Right lobe of liver (tissue), 6 donors: ENCODE data around the gene SLC38A3. TPM values are rescaled to one million over a fixed set of nuclear protein-coding genes. Genes with fewer than 3 reads are reported as not detected.

ENCODE experiments used
- ATAC-seq, 4 donors: fragments of 200-7000 bp; cut with Tn5 transposase; one replicate each; pipeline ENCODE4 v1.9.1; 2020; ENCODE audit warnings: mild to moderate bottlenecking in 4 of 4, moderate library complexity in 4 of 4
- DNase-seq, 3 donors: peaks; one replicate each; pipeline ENCODE4 v3.0.0-alpha.2; 2020
- H3K27ac ChIP-seq, 3 donors: fragments of 200-600 bp; one replicate each; pipeline ENCODE4 v1.8.0; 2022
- H3K27me3 ChIP-seq, 2 donors: fragments of 200-600 bp; one replicate each; pipeline ENCODE4 v1.8.0; 2022
- H3K36me3 ChIP-seq, 4 donors: fragments of 200-600 bp; sonication (generic) in 1 of 4; one replicate each; pipeline versions ENCODE4 v1.5.1 to v1.8.0; 2017 to 2022; ENCODE audit warnings: control low read depth in 1 of 4
- H3K4me1 ChIP-seq, 4 donors: fragments of 200-600 bp; sonication (generic) in 1 of 4; one replicate each; pipeline versions ENCODE4 v1.5.1 to v1.8.0; 2017 to 2022; ENCODE audit warnings: control low read depth in 1 of 4
- H3K4me3 ChIP-seq, 3 donors: fragments of 200-600 bp; one replicate each; pipeline ENCODE4 v1.8.0; 2022
- H3K9me3 ChIP-seq, 4 donors: fragments of 200-600 bp; sonication (generic) in 1 of 4; one replicate each; pipeline versions ENCODE4 v1.5.1 to v1.8.0; 2017 to 2022; ENCODE audit warnings: control low read depth in 1 of 4
- POLR2A ChIP-seq: fragments of 450-650 bp; IDR thresholded peaks from one replicate; pipeline ENCODE4 v1.6.1; 2017; ENCODE audit warnings: antibody characterized with exemption, mild to moderate bottlenecking
- WGBS: methylation state at CpG from one replicate; pipeline ENCODE4 v1.1.6; 2018; ENCODE audit warnings: low coverage, low lambda C conversion rate; ENCODE audit not compliant: insufficient coverage; ENCODE audit errors: missing lambda C conversion rate; 5-methylcytosine and 5-hydroxymethylcytosine counted together
- intact Hi-C, 2 donors: fragments of 100-400 bp; cut with DNase I; formaldehyde crosslinking; loops; one replicate each; pipeline versions ENCODE4 v1.11.2 to v1.14.1; 2022
- total RNA-seq, 6 experiments: library from RNA; depleted of rRNA in 2 of 6; stranded (reverse); fragments of >200 nt in 2 of 6; fragmentation: NEBNext Ultra II Directional in 3 of 6; extraction: Animal tissue kit (Norgen Biotek cat#: 25700) in 3 of 6; gene quantifications; one replicate each; pipeline versions ENCODE4 v1.1.0 to v1.2.4, GENCODE V29; 2016 to 2023
- TF ChIP-seq, protein P1 (sequence below), 4 donors: fragments of 200-600 bp in 3 of 4; fragments of 450-650 bp in 1 of 4; IDR thresholded peaks; one replicate each; pipeline versions ENCODE4 v1.5.1 to v1.8.0; 2016 to 2022; ENCODE audit warnings: antibody characterized with exemption in 4 of 4, mild to moderate bottlenecking in 2 of 4
- donor health status: DM: no; HTN: yes; CAD: no.
- donor health status: DM: no; HTN: no; CAD: no.
- donor health status: DM: no; HTN: no; CAD: no.
- donor health status: DM: no; HTN: yes; CAD: no.
- donor health status: DM: no; HTN: yes; CAD: no.

The SLC38A3 gene
- total RNA-seq, 6 experiments from 2014 or later: 77.7 to 311 (median 190) TPM

DNA sequence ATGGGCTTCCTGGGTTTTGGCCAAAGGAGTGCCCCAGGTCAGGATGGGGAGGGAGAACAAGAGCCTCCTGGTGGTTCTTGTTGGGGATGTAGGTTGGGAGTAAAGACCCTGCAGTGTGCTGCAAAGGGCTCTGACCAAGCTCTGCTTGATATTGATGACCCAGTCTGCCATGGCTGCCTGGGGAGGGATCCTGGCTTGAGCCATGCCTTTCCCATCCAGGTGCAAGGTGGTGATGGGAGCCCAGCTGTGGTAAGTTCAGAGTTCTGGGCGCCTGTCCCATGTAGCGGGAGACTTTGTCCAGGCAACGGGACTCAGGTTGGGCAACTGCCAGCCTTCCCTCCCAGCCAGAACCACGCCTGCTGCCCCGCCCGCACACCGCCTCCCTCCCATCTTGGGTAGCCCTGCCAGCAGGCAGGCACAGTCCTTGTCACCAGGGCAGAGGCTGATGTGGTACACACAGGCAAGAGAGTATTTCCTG lies 33.5 kb downstream of the SLC38A3 start:
- peaks cover 0 to 9% (median 0%) of the 10 kb centered on the region in 4 donors for H3K36me3 ChIP-seq
- 20% methylated on average over 1 of the region's 7 CpGs for WGBS
- H3K27me3 ChIP-seq: no peaks in the 10 kb centered on the region
- peak overlapping the region; percentile 77 to 95 (median 94) for H3K4me3 ChIP-seq
- no peaks in the 10 kb centered on the region for H3K9me3 ChIP-seq
- DNase-seq (peak; percentile 95 to 99 (median 98)), ATAC-seq (peak; percentile 55 to 67 (median 60))
- intact Hi-C loops: no loop called here
- peak overlapping the region; percentile 87 to 94 (median 93) for H3K27ac ChIP-seq
- H3K4me1 ChIP-seq: peaks cover 0 to 62% (median 28%) of the 10 kb centered on the region in 4 donors
- TF ChIP-seq, protein P1, sequence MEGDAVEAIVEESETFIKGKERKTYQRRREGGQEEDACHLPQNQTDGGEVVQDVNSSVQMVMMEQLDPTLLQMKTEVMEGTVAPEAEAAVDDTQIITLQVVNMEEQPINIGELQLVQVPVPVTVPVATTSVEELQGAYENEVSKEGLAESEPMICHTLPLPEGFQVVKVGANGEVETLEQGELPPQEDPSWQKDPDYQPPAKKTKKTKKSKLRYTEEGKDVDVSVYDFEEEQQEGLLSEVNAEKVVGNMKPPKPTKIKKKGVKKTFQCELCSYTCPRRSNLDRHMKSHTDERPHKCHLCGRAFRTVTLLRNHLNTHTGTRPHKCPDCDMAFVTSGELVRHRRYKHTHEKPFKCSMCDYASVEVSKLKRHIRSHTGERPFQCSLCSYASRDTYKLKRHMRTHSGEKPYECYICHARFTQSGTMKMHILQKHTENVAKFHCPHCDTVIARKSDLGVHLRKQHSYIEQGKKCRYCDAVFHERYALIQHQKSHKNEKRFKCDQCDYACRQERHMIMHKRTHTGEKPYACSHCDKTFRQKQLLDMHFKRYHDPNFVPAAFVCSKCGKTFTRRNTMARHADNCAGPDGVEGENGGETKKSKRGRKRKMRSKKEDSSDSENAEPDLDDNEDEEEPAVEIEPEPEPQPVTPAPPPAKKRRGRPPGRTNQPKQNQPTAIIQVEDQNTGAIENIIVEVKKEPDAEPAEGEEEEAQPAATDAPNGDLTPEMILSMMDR (IDR thresholded peaks at IDR 0.05): no peak
- TF ChIP-seq POLR2A: peak; percentile 5

DNA sequence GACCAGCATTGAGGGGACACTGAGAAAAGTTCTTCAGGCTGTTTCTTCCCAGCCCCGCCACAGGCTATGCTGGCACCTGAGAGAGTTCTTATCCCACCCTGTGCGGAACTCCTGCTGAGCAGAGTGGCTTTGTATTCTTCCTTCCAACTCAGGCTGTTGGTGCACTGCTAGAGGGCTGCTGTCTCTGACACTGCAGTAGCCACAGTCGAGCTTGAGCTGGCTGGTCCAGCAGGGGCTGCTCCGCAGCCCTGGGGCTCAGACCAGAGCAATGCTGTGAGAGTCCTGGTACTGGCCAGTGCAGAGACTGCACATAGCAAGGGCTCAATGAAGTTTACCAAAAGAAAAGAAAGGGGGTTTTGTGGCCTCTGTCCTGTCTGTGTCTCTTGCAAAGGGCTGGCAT lies 34.6 kb downstream of the SLC38A3 start:
- DNase-seq (no peak), ATAC-seq (no peak)
- H3K4me1 ChIP-seq: peaks cover 0 to 71% (median 28%) of the 10 kb centered on the region in 4 donors
- intact Hi-C loops: no loop called here
- H3K36me3 ChIP-seq: peaks cover 0 to 9% (median 0%) of the 10 kb centered on the region in 4 donors
- peak overlapping the region; percentile 8 to 87 (median 67) for H3K27ac ChIP-seq
- no peaks in the 10 kb centered on the region for H3K9me3 ChIP-seq
- TF ChIP-seq, protein P1 (IDR thresholded peaks at IDR 0.05): no peak
- no peak for TF ChIP-seq POLR2A
- no peaks in the 10 kb centered on the region for H3K27me3 ChIP-seq
- WGBS: 72% methylated on average over 3 of the region's 4 CpGs
- no peak overlapping the region for H3K4me3 ChIP-seq

DNA sequence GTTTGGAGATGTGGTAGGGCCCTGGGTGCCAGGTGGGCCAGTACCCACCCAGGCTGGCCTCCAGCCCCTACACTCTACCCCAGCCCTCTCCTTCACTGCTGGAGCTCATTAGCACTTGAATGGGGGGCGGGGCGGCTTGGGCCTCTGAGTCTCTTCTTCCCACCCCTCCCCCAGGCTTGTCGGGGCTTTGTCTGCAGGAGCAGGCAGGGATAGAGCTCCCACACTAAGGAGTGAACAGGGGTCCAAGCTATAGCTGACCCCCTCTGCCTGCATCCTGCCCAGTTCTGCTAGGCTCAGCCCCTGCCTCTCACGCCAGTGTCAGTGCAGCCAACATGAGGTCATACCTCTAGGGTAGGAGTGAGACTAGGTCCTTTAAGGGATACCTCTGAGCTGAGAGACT lies 36.1 kb downstream of the SLC38A3 start:
- H3K36me3 ChIP-seq: peaks cover 0 to 9% (median 0%) of the 10 kb centered on the region in 4 donors
- TF ChIP-seq, protein P1 (IDR thresholded peaks at IDR 0.05): no peak
- TF ChIP-seq POLR2A: no peak
- ATAC-seq: no peak
- no peaks in the 10 kb centered on the region for H3K9me3 ChIP-seq
- H3K27me3 ChIP-seq: no peaks in the 10 kb centered on the region
- peak overlapping the region; percentile 40 to 93 (median 67) for H3K27ac ChIP-seq
- DNase-seq: no peak
- WGBS: 60% methylated on average over 1 of the region's 4 CpGs
- H3K4me3 ChIP-seq: no peak overlapping the region
- intact Hi-C loops: no loop called here
- peaks cover 0 to 82% (median 29%) of the 10 kb centered on the region in 4 donors for H3K4me1 ChIP-seq

DNA sequence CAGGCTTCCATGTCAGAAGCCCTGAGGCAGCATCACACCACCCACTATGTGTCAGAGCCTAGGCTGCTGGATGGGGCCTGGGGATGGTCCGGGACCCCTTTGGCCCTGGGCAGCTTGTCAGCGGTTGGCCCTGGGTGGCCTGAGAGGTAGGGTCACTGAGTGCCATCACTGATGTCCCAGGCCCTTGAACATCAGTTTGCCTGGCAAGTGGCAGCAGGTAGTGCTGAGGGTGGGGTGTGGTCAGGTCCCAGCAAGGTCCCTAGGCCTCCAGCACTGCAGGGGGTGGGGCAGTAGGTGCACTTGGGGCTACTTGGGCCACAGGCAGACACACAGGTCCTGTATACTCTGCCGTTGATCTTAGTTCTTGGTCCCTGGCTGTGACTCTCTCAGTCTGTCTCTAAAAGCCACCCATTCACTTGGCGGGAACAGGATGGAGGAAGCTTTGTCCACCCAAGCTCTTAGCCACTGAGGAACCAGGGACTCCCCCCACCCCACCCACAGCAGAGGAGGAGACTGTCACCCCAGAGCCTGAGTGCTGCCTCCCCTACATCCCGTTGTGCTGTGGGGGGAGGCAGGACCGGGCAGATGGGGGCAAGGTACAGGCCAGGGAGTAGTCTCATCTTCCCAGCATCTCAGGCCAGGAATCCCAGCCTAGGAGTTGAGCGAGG lies 36.8 kb downstream of the SLC38A3 start:
- peaks cover 0 to 9% (median 0%) of the 10 kb centered on the region in 4 donors for H3K36me3 ChIP-seq
- no peak for ATAC-seq

More for the DNA sequence above, 36.8 kb downstream of the SLC38A3 start:
- H3K9me3 ChIP-seq: no peaks in the 10 kb centered on the region
- H3K27me3 ChIP-seq: no peaks in the 10 kb centered on the region
- peak overlapping the region; percentile 40 to 93 (median 76) for H3K27ac ChIP-seq
- H3K4me1 ChIP-seq: peaks cover 0 to 88% (median 29%) of the 10 kb centered on the region in 4 donors
- no peak overlapping the region for H3K4me3 ChIP-seq
- DNase-seq: no peak
- 30% methylated on average over 2 of the region's 7 CpGs for WGBS
- TF ChIP-seq, protein P1 (IDR thresholded peaks at IDR 0.05): no peak
- TF ChIP-seq POLR2A: no peak
- intact Hi-C loops: no loop called here
